ENCODE data around the gene LIMS2.

The LIMS2 gene

GRCh38 chr2:127680706-127681287 lies 5.5 kb upstream of the LIMS2 start:
- H3K56ac ChIP-seq (ENCODE audit: low read length): no peak overlapping the region
- H3K27me3 ChIP-seq (ENCODE audit: insufficient read depth, low read length, poor library complexity): peaks cover 4% of the 10 kb centered on the region

GRCh38 chr2:127679680-127680361 lies 4.5 kb upstream of the LIMS2 start:
- Histone ChIP-seq H3K23ac (ENCODE audit: low read length) (no peak overlapping the region), H3K79me2 (ENCODE audit: control insufficient read depth, insufficient read depth, low read length) (no peaks in the 10 kb centered on the region), H3K27ac (ENCODE audit: low read depth, low read length) (no peak overlapping the region), H2BK15ac (replicated peaks; ENCODE audit: low read depth) (no peak overlapping the region), H4K5ac (ENCODE audit: low read length) (no peak overlapping the region), H2AK5ac (ENCODE audit: low read length) (no peak overlapping the region), H3K18ac (ENCODE audit: low read length) (no peak overlapping the region), H3K9ac (ENCODE audit: low read length) (no peak overlapping the region), H2BK5ac (ENCODE audit: low read length) (no peak overlapping the region), H3K4me1 (ENCODE audit: control insufficient read depth, low read depth, low read length) (no peaks in the 10 kb centered on the region), H3K4ac (ENCODE audit: low read depth, low read length) (no peak overlapping the region), H3K27me3 (ENCODE audit: insufficient read depth, low read length, poor library complexity) (peaks cover 7% of the 10 kb centered on the region), H2BK120ac (ENCODE audit: low read depth, low read length) (no peak overlapping the region), H4K8ac (ENCODE audit: low read depth, low read length) (no peak overlapping the region), H3K79me1 (ENCODE audit: low read length) (no peaks in the 10 kb centered on the region), H3K4me3 (ENCODE audit: low read length) (no peak overlapping the region), H3K56ac (ENCODE audit: low read length) (no peak overlapping the region), H3K36me3 (ENCODE audit: control insufficient read depth, insufficient read depth, low read length) (no peaks in the 10 kb centered on the region), H3K4me2 (ENCODE audit: low read length) (no peak overlapping the region)
- no CpG with 5 or more reads among the region's 15 CpGs for WGBS (ENCODE audit: extremely low coverage, insufficient coverage, low lambda C conversion rate)
- no peak for DNase-seq

More at GRCh38 chr2:127680706-127681287, 5.5 kb upstream of the LIMS2 start:
- Histone ChIP-seq H3K4me3 (ENCODE audit: low read length) (no peak overlapping the region), H3K23ac (ENCODE audit: low read length) (no peak overlapping the region), H3K4me1 (ENCODE audit: control insufficient read depth, low read depth, low read length) (no peaks in the 10 kb centered on the region), H3K79me1 (ENCODE audit: low read length) (no peaks in the 10 kb centered on the region), H3K36me3 (ENCODE audit: control insufficient read depth, insufficient read depth, low read length) (no peaks in the 10 kb centered on the region), H3K9ac (ENCODE audit: low read length) (no peak overlapping the region), H2BK5ac (ENCODE audit: low read length) (no peak overlapping the region), H3K79me2 (ENCODE audit: control insufficient read depth, insufficient read depth, low read length) (no peaks in the 10 kb centered on the region), H2BK15ac (replicated peaks; ENCODE audit: low read depth) (no peak overlapping the region), H2BK120ac (ENCODE audit: low read depth, low read length) (no peak overlapping the region), H4K5ac (ENCODE audit: low read length) (no peak overlapping the region), H2AK5ac (ENCODE audit: low read length) (no peak overlapping the region), H3K27ac (ENCODE audit: low read depth, low read length) (no peak overlapping the region), H3K4ac (ENCODE audit: low read depth, low read length) (no peak overlapping the region), H3K4me2 (ENCODE audit: low read length) (no peak overlapping the region), H4K8ac (ENCODE audit: low read depth, low read length) (no peak overlapping the region), H3K18ac (ENCODE audit: low read length) (no peak overlapping the region)
- no CpG with 5 or more reads among the region's 19 CpGs for WGBS (ENCODE audit: extremely low coverage, insufficient coverage, low lambda C conversion rate)
- no peak for DNase-seq

GRCh38 chr2:127678991-127679390 lies 3.7 kb upstream of the LIMS2 start:
- Histone ChIP-seq H3K56ac (ENCODE audit: low read length) (no peak overlapping the region), H2AK5ac (ENCODE audit: low read length) (no peak overlapping the region), H2BK15ac (replicated peaks; ENCODE audit: low read depth) (no peak overlapping the region), H3K27ac (ENCODE audit: low read depth, low read length) (no peak overlapping the region), H4K8ac (ENCODE audit: low read depth, low read length) (no peak overlapping the region), H3K4me3 (ENCODE audit: low read length) (no peak overlapping the region), H4K5ac (ENCODE audit: low read length) (no peak overlapping the region), H3K4ac (ENCODE audit: low read depth, low read length) (no peak overlapping the region), H3K4me1 (ENCODE audit: control insufficient read depth, low read depth, low read length) (no peaks in the 10 kb centered on the region), H3K18ac (ENCODE audit: low read length) (no peak overlapping the region), H3K23ac (ENCODE audit: low read length) (no peak overlapping the region), H3K4me2 (ENCODE audit: low read length) (no peak overlapping the region), H3K79me2 (ENCODE audit: control insufficient read depth, insufficient read depth, low read length) (no peaks in the 10 kb centered on the region), H2BK120ac (ENCODE audit: low read depth, low read length) (no peak overlapping the region), H2BK5ac (ENCODE audit: low read length) (no peak overlapping the region), H3K36me3 (ENCODE audit: control insufficient read depth, insufficient read depth, low read length) (no peaks in the 10 kb centered on the region), H3K9ac (ENCODE audit: low read length) (no peak overlapping the region), H3K27me3 (ENCODE audit: insufficient read depth, low read length, poor library complexity) (peaks cover 7% of the 10 kb centered on the region), H3K79me1 (ENCODE audit: low read length) (no peaks in the 10 kb centered on the region)
- no peak for DNase-seq
- WGBS (ENCODE audit: extremely low coverage, insufficient coverage, low lambda C conversion rate): no CpG with 5 or more reads among the region's 6 CpGs

GRCh38 chr2:127678531-127678930 lies 3.2 kb upstream of the LIMS2 start:
- H3K4me3 ChIP-seq (ENCODE audit: low read length): no peak overlapping the region
- peaks cover 7% of the 10 kb centered on the region for H3K27me3 ChIP-seq (ENCODE audit: insufficient read depth, low read length, poor library complexity)
- H3K4me2 ChIP-seq (ENCODE audit: low read length): no peak overlapping the region
- H4K5ac ChIP-seq (ENCODE audit: low read length): no peak overlapping the region
- H2BK15ac ChIP-seq (replicated peaks; ENCODE audit: low read depth): no peak overlapping the region
- no peak overlapping the region for H3K23ac ChIP-seq (ENCODE audit: low read length)
- no peaks in the 10 kb centered on the region for H3K4me1 ChIP-seq (ENCODE audit: control insufficient read depth, low read depth, low read length)
- DNase-seq: no peak
- no peak overlapping the region for H3K27ac ChIP-seq (ENCODE audit: low read depth, low read length)
- no peak overlapping the region for H3K4ac ChIP-seq (ENCODE audit: low read depth, low read length)
- no peaks in the 10 kb centered on the region for H3K79me2 ChIP-seq (ENCODE audit: control insufficient read depth, insufficient read depth, low read length)
- H2BK120ac ChIP-seq (ENCODE audit: low read depth, low read length): no peak overlapping the region
- no peak overlapping the region for H4K8ac ChIP-seq (ENCODE audit: low read depth, low read length)
- no peaks in the 10 kb centered on the region for H3K79me1 ChIP-seq (ENCODE audit: low read length)
- no peak overlapping the region for H2BK5ac ChIP-seq (ENCODE audit: low read length)
- H3K56ac ChIP-seq (ENCODE audit: low read length): no peak overlapping the region
- H2AK5ac ChIP-seq (ENCODE audit: low read length): no peak overlapping the region
- H3K36me3 ChIP-seq (ENCODE audit: control insufficient read depth, insufficient read depth, low read length): no peaks in the 10 kb centered on the region
- H3K9ac ChIP-seq (ENCODE audit: low read length): no peak overlapping the region
- H3K18ac ChIP-seq (ENCODE audit: low read length): no peak overlapping the region
- no CpG with 5 or more reads among the region's 10 CpGs for WGBS (ENCODE audit: extremely low coverage, insufficient coverage, low lambda C conversion rate)

GRCh38 chr2:127676906-127677305 lies 1.6 kb upstream of the LIMS2 start:
- H3K4ac ChIP-seq (ENCODE audit: low read depth, low read length): no peak overlapping the region
- H3K36me3 ChIP-seq (ENCODE audit: control insufficient read depth, insufficient read depth, low read length): no peaks in the 10 kb centered on the region
- no peak overlapping the region for H2BK120ac ChIP-seq (ENCODE audit: low read depth, low read length)
- peaks cover 7% of the 10 kb centered on the region for H3K27me3 ChIP-seq (ENCODE audit: insufficient read depth, low read length, poor library complexity)
- no peaks in the 10 kb centered on the region for H3K79me1 ChIP-seq (ENCODE audit: low read length)
- H2AK5ac ChIP-seq (ENCODE audit: low read length): no peak overlapping the region
- H3K18ac ChIP-seq (ENCODE audit: low read length): no peak overlapping the region
- no peak overlapping the region for H3K4me3 ChIP-seq (ENCODE audit: low read length)
- H2BK15ac ChIP-seq (replicated peaks; ENCODE audit: low read depth): no peak overlapping the region
- H4K5ac ChIP-seq (ENCODE audit: low read length): no peak overlapping the region
- DNase-seq: no peak
- WGBS (ENCODE audit: extremely low coverage, insufficient coverage, low lambda C conversion rate): no CpG with 5 or more reads among the region's 2 CpGs
- H3K9ac ChIP-seq (ENCODE audit: low read length): no peak overlapping the region
- H3K4me1 ChIP-seq (ENCODE audit: control insufficient read depth, low read depth, low read length): no peaks in the 10 kb centered on the region
- no peak overlapping the region for H3K4me2 ChIP-seq (ENCODE audit: low read length)
- no peak overlapping the region for H3K27ac ChIP-seq (ENCODE audit: low read depth, low read length)
- H3K56ac ChIP-seq (ENCODE audit: low read length): no peak overlapping the region
- no peak overlapping the region for H2BK5ac ChIP-seq (ENCODE audit: low read length)
- no peak overlapping the region for H4K8ac ChIP-seq (ENCODE audit: low read depth, low read length)
- H3K79me2 ChIP-seq (ENCODE audit: control insufficient read depth, insufficient read depth, low read length): no peaks in the 10 kb centered on the region
- no peak overlapping the region for H3K23ac ChIP-seq (ENCODE audit: low read length)
